Pancreas (tissue), 10 donors: Measurements from ENCODE around the gene PRKCSH. TPM values are rescaled to one million over a fixed set of nuclear protein-coding genes. Genes with fewer than 3 reads are reported as not detected.
"Not testable (repeated sequence)": the region's sequence is repeated elsewhere in the genome, so short reads cannot be mapped to it uniquely, and the experiment has no call there.

Source experiments
- ATAC-seq, 4 donors: fragments of 200-7000 bp; cut with Tn5 transposase; one replicate each; pipeline versions ENCODE4 v1.8.0 to v1.9.1; 2020; ENCODE audit warnings: mild to moderate bottlenecking in 4 of 4, moderate library complexity in 4 of 4
- DNase-seq, 6 donors: peaks; one replicate each; pipeline ENCODE4 v3.0.0-alpha.2; 2020
- FAIRE-seq: peaks from 2 replicates; lab custom pipeline; 2012; peaks lifted over from hg19 to GRCh38; lab: Jason Lieb, UNC
- H3K27ac ChIP-seq, 4 donors: fragments of 200-600 bp; sonication (generic); 1 replicate in 3 of 4; 2 replicates in 1 of 4; pipeline versions ENCODE4 v1.5.0 to v1.8.0; 2020
- H3K27me3 ChIP-seq, 4 donors: fragments of 200-600 bp; one replicate each; pipeline ENCODE4 v1.8.0; 2021
- H3K36me3 ChIP-seq, 3 donors: fragments of 200-600 bp; sonication (generic) in 1 of 3; one replicate each; pipeline versions ENCODE4 v1.5.0 to v1.8.0; 2020 to 2021
- H3K4me1 ChIP-seq, 3 donors: fragments of 200-600 bp; one replicate each; pipeline ENCODE4 v1.8.0; 2021
- H3K4me3 ChIP-seq, 4 donors: fragments of 200-600 bp; sonication (generic) in 2 of 4; one replicate each; pipeline versions ENCODE4 v1.5.0 to v1.8.0; 2020 to 2021
- H3K9me3 ChIP-seq, 4 donors: fragments of 200-600 bp; one replicate each; pipeline ENCODE4 v1.8.0; 2021
- WGBS, 2 donors: extraction: QIAGEN DNeasy Blood & Tissue Kit; methylation state at CpG; one replicate each; pipeline ENCODE4 v1.1.7; 2013; 5-methylcytosine and 5-hydroxymethylcytosine counted together
- intact Hi-C, 3 donors: fragments of 100-400 bp; cut with DNase I; formaldehyde crosslinking; loops; one replicate each; pipeline versions ENCODE4 v1.11.1 to v1.14.2; 2022
- polyA plus RNA-seq, 2 donors: library from polyadenylated mRNA; stranded (reverse); fragments of 200-250 nt; gene quantifications; one replicate each; pipeline ENCODE4 v1.2.3, GENCODE V29; 2013
- total RNA-seq, 6 donors: library from RNA; stranded (reverse); fragmentation: NEBNext Ultra II Directional in 4 of 6; extraction: Animal tissue kit (Norgen Biotek cat#: 25700) in 4 of 6; gene quantifications; one replicate each; pipeline versions ENCODE4 v1.2.1 to v1.2.4, GENCODE V29; 2021 to 2023
- TF ChIP-seq, protein P1 (sequence below), 4 donors: fragments of 200-600 bp; sonication (generic) in 3 of 4; IDR thresholded peaks; one replicate each; pipeline versions ENCODE4 v1.5.0 to v1.8.0; 2021; ENCODE audit warnings: antibody characterized with exemption in 4 of 4
- donor health status: healthy with polysubstance abuse.
- donor health status: DM: no; HTN: no; CAD: no; lungs with moderate emphysema.
- donor health status: DM: no; HTN: no; CAD: no.
- donor health status: control.
- donor health status: control.
- donor health status: Bipolar disorder and iron deficiency.
- donor health status: DM: yes; HTN: yes; CAD: no.
- donor health status: DM: no; HTN: no; CAD: no.
- donor health status: DM: no; HTN: no; CAD: no.
- donor health status: DM: yes; HTN: yes; CAD: no.

The PRKCSH gene
- total and polyA plus RNA-seq, 8 donors = 114 to 217 (median 163) TPM

GRCh38 chr19:11464333-11465265, 29.2 kb downstream of the PRKCSH start:
- DNase-seq (no peak), FAIRE-seq (no peak), ATAC-seq (no peak)
- Histone ChIP-seq H3K27me3 (no peaks in the 10 kb centered on the region), H3K9me3 (no peaks in the 10 kb centered on the region), H3K27ac (no peak overlapping the region), H3K36me3 (no peaks in the 10 kb centered on the region), H3K4me1 (no peaks in the 10 kb centered on the region), H3K4me3 (no peak overlapping the region)
- WGBS, 2 donors = 80 to 83% methylated on average over 11 of the region's 11 CpGs
- intact Hi-C loops = no loop called here
- TF ChIP-seq, protein P1, sequence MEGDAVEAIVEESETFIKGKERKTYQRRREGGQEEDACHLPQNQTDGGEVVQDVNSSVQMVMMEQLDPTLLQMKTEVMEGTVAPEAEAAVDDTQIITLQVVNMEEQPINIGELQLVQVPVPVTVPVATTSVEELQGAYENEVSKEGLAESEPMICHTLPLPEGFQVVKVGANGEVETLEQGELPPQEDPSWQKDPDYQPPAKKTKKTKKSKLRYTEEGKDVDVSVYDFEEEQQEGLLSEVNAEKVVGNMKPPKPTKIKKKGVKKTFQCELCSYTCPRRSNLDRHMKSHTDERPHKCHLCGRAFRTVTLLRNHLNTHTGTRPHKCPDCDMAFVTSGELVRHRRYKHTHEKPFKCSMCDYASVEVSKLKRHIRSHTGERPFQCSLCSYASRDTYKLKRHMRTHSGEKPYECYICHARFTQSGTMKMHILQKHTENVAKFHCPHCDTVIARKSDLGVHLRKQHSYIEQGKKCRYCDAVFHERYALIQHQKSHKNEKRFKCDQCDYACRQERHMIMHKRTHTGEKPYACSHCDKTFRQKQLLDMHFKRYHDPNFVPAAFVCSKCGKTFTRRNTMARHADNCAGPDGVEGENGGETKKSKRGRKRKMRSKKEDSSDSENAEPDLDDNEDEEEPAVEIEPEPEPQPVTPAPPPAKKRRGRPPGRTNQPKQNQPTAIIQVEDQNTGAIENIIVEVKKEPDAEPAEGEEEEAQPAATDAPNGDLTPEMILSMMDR (IDR thresholded peaks at IDR 0.05) = no peak

GRCh38 chr19:11465600-11465999, 30.2 kb downstream of the PRKCSH start:
- 32 to 37% methylated on average over 8 of the region's 8 CpGs for WGBS, 2 donors

DNA sequence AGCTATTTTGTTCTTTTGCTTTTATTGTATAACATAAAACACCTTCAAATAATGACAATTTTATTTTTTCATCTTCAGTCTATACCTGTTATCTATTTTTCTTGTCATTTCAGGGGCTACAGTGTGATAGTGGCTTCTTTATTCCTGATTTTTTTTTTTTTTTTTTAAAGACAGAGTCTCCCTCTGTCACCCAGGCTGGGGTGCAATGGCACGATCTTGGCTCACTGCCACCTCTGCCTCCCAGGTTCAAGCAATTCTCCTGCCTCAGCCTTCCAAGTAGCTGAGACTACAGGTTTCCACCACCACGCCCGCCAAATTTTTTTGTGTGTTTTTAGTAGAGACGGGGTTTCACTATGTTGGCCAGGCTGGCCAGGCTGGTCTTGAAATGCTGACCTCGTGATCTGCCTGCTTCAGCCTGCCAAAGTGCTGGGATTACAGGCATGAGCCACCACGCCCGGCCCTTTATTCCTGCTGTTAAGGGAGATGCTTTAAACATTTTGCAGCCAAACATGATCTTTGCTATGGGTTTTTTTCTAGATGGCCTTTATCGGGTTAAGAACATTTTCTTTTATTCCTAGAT, 32.9 kb downstream of the PRKCSH start:
- H3K9me3 ChIP-seq, DNase-seq, ATAC-seq, H3K27me3 ChIP-seq, H3K27ac ChIP-seq, H3K4me3 ChIP-seq, H3K36me3 ChIP-seq, FAIRE-seq, H3K4me1 ChIP-seq, intact Hi-C loops: not testable (repeated sequence)
- WGBS, 2 donors = 63 to 67% methylated on average over 8 of the region's 8 CpGs

More at GRCh38 chr19:11465600-11465999, 30.2 kb downstream of the PRKCSH start:
- intact Hi-C loops = no loop called here
- DNase-seq = no peak
- H3K4me3 ChIP-seq = no peak overlapping the region
- H3K27me3 ChIP-seq = no peaks in the 10 kb centered on the region
- H3K36me3 ChIP-seq = no peaks in the 10 kb centered on the region
- FAIRE-seq = no peak
- H3K9me3 ChIP-seq = no peaks in the 10 kb centered on the region
- TF ChIP-seq, protein P1 (IDR thresholded peaks at IDR 0.05) = no peak
- no peak for ATAC-seq
- no peak overlapping the region for H3K27ac ChIP-seq
- H3K4me1 ChIP-seq = no peaks in the 10 kb centered on the region

DNA sequence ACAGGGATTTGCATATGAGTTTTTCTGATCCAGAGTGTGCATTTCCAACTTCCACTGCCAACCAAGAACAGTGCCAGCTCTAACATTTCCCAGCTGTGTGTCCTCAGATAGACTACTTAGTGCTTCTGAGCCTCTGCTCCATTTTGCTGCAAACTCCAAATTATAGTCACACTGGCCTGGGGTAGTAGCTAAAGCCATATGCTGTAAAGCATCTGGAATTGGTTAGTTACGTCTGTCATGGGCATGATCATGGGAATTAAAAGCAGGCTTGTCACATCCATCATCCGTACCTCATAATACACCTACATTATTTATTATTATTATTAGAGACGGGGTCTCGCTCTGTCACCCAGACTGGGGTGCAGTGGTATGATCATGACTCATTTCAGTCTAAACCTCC, 38.3 kb downstream of the PRKCSH start:
- Histone ChIP-seq H3K27me3 (no peaks in the 10 kb centered on the region), H3K27ac (no peak overlapping the region), H3K4me3 (no peak overlapping the region), H3K36me3 (no peaks in the 10 kb centered on the region), H3K9me3 (no peaks in the 10 kb centered on the region), H3K4me1 (no peaks in the 10 kb centered on the region)
- 85 to 90% methylated on average over 4 of the region's 4 CpGs for WGBS, 2 donors
- FAIRE-seq (no peak), ATAC-seq (no peak), DNase-seq (no peak)
- intact Hi-C loops = no loop called here
- TF ChIP-seq, protein P1 (IDR thresholded peaks at IDR 0.05) = no peak

- FAIRE-seq, intact Hi-C loops, H3K4me1 ChIP-seq, H3K27ac ChIP-seq, H3K36me3 ChIP-seq, H3K9me3 ChIP-seq, ATAC-seq, H3K27me3 ChIP-seq, DNase-seq, H3K4me3 ChIP-seq: not testable (repeated sequence)
- WGBS, 2 donors = 89 to 91% methylated on average over 3 of the region's 3 CpGs
These were observed 39.9 kb downstream of the PRKCSH start for GRCh38 chr19:11475343-11475742.
